GM10847 (cell line): ENCODE measurements around the gene MFSD2A.

Experiments used
- POLR2A ChIP-seq: IDR thresholded peaks from 2 replicates; pipeline ENCODE4 v1.6.1; 2011; ENCODE audit not compliant: insufficient read length; ENCODE audit errors: extremely low read depth

The MFSD2A gene

GRCh38 chr1:39933956-39934941 is 20.7 kb upstream of the MFSD2A start:
- no peak for TF ChIP-seq POLR2A

GRCh38 chr1:39936724-39937491 is 18.0 kb upstream of the MFSD2A start:
- TF ChIP-seq POLR2A = no peak

- no peak for TF ChIP-seq POLR2A
These were observed 16.1 kb upstream of the MFSD2A start for GRCh38 chr1:39938856-39939255.

- no peak for TF ChIP-seq POLR2A
These were observed 14.7 kb upstream of the MFSD2A start for GRCh38 chr1:39940253-39940652.

GRCh38 chr1:39940980-39941871 is 13.7 kb upstream of the MFSD2A start:
- no peak for TF ChIP-seq POLR2A

- TF ChIP-seq POLR2A = no peak
These were observed 11.3 kb upstream of the MFSD2A start for GRCh38 chr1:39943471-39944290.

GRCh38 chr1:39944410-39945112 is 10.4 kb upstream of the MFSD2A start:
- no peak for TF ChIP-seq POLR2A

- TF ChIP-seq POLR2A = no peak
These were observed 8.7 kb upstream of the MFSD2A start for GRCh38 chr1:39946216-39946615.

GRCh38 chr1:39947260-39947659 is 7.7 kb upstream of the MFSD2A start:
- no peak for TF ChIP-seq POLR2A

- TF ChIP-seq POLR2A = no peak
These were observed 5.1 kb upstream of the MFSD2A start for GRCh38 chr1:39949891-39950290.

GRCh38 chr1:39951926-39952325 is 3.0 kb upstream of the MFSD2A start:
- no peak for TF ChIP-seq POLR2A

- no peak for TF ChIP-seq POLR2A
These were observed 2.4 kb upstream of the MFSD2A start for GRCh38 chr1:39952359-39953110.

- no peak for TF ChIP-seq POLR2A
These were observed 548 bp upstream of the MFSD2A start for GRCh38 chr1:39954324-39954869.
